ENCODE measurements around the gene SECISBP2. TPM values are rescaled to one million over a fixed set of nuclear protein-coding genes. Genes with fewer than 3 reads are reported as not detected.

The SECISBP2 gene
- total and polyA plus RNA-seq, 2 experiments from 2014 or later: 77.7 to 86.8 TPM

DNA sequence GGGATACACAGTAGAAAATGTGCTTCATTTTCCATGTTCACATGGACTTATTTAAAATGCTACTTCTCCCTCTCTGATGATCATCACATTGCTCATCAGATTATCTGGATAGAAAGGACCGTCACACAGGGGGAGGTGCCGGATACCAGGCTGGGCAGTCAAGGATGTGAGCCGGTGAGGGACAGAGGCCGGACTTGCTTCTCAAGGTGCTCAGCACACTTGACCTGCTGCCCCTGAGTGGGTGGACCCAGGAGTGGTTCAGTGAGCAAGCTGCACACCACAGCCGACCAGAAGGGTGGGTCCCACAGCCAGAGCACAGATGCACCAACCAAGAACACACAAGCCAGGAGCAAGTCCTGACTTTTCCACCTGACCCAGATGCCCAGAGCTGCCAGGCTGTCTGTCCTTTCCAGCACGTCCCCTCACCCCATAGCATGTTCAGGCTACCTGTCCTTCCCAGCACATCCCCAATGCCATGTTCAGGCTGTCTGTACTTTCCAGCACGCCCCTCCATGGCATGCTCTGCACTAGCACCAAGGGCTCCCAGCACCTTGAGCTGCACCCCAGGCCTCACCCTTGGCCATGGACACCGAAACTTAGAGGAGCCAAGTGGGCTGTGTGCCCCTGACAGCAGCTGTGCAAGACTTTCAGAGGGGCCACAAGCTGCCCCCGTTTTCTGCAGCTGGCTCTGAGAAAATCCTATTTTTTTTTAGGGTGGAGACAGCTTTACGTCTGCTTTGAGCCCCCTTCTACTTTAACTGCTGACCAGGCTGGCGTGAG, 77.8 kb downstream of the SECISBP2 start:
- no peak for TF ChIP-seq JUNB (IDR thresholded peaks at IDR 0.05; ENCODE audit: unreplicated experiment)
- TF ChIP-seq EZH2 (IDR thresholded peaks at IDR 0.05; ENCODE audit: low read depth, unreplicated experiment): no peak
- TF ChIP-seq POLR2AphosphoS5 (IDR thresholded peaks at IDR 0.05; ENCODE audit: low read depth): no peak
- TF ChIP-seq EZH2phosphoT487 (IDR thresholded peaks at IDR 0.05; ENCODE audit: unreplicated experiment): no peak
- TF ChIP-seq, protein P1, sequence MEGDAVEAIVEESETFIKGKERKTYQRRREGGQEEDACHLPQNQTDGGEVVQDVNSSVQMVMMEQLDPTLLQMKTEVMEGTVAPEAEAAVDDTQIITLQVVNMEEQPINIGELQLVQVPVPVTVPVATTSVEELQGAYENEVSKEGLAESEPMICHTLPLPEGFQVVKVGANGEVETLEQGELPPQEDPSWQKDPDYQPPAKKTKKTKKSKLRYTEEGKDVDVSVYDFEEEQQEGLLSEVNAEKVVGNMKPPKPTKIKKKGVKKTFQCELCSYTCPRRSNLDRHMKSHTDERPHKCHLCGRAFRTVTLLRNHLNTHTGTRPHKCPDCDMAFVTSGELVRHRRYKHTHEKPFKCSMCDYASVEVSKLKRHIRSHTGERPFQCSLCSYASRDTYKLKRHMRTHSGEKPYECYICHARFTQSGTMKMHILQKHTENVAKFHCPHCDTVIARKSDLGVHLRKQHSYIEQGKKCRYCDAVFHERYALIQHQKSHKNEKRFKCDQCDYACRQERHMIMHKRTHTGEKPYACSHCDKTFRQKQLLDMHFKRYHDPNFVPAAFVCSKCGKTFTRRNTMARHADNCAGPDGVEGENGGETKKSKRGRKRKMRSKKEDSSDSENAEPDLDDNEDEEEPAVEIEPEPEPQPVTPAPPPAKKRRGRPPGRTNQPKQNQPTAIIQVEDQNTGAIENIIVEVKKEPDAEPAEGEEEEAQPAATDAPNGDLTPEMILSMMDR (conservative IDR thresholded peaks at IDR 0.05; ENCODE audit: low read depth in 2 of 2): no peak
- TF ChIP-seq ETS1 (IDR thresholded peaks at IDR 0.05): no peak
- TF ChIP-seq, protein P2, sequence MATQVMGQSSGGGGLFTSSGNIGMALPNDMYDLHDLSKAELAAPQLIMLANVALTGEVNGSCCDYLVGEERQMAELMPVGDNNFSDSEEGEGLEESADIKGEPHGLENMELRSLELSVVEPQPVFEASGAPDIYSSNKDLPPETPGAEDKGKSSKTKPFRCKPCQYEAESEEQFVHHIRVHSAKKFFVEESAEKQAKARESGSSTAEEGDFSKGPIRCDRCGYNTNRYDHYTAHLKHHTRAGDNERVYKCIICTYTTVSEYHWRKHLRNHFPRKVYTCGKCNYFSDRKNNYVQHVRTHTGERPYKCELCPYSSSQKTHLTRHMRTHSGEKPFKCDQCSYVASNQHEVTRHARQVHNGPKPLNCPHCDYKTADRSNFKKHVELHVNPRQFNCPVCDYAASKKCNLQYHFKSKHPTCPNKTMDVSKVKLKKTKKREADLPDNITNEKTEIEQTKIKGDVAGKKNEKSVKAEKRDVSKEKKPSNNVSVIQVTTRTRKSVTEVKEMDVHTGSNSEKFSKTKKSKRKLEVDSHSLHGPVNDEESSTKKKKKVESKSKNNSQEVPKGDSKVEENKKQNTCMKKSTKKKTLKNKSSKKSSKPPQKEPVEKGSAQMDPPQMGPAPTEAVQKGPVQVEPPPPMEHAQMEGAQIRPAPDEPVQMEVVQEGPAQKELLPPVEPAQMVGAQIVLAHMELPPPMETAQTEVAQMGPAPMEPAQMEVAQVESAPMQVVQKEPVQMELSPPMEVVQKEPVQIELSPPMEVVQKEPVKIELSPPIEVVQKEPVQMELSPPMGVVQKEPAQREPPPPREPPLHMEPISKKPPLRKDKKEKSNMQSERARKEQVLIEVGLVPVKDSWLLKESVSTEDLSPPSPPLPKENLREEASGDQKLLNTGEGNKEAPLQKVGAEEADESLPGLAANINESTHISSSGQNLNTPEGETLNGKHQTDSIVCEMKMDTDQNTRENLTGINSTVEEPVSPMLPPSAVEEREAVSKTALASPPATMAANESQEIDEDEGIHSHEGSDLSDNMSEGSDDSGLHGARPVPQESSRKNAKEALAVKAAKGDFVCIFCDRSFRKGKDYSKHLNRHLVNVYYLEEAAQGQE (IDR thresholded peaks at IDR 0.05; ENCODE audit: unreplicated experiment): no peak
- TF ChIP-seq CREB1 (CRISPR knock-in tag; IDR thresholded peaks at IDR 0.05; ENCODE audit: low read depth): no peak
- TF ChIP-seq NANOG (IDR thresholded peaks at IDR 0.05; ENCODE audit: borderline replicate concordance): no peak
- no peak for TF ChIP-seq ZNF114 (CRISPR knock-in tag; IDR thresholded peaks at IDR 0.05)
- TF ChIP-seq, protein P3, sequence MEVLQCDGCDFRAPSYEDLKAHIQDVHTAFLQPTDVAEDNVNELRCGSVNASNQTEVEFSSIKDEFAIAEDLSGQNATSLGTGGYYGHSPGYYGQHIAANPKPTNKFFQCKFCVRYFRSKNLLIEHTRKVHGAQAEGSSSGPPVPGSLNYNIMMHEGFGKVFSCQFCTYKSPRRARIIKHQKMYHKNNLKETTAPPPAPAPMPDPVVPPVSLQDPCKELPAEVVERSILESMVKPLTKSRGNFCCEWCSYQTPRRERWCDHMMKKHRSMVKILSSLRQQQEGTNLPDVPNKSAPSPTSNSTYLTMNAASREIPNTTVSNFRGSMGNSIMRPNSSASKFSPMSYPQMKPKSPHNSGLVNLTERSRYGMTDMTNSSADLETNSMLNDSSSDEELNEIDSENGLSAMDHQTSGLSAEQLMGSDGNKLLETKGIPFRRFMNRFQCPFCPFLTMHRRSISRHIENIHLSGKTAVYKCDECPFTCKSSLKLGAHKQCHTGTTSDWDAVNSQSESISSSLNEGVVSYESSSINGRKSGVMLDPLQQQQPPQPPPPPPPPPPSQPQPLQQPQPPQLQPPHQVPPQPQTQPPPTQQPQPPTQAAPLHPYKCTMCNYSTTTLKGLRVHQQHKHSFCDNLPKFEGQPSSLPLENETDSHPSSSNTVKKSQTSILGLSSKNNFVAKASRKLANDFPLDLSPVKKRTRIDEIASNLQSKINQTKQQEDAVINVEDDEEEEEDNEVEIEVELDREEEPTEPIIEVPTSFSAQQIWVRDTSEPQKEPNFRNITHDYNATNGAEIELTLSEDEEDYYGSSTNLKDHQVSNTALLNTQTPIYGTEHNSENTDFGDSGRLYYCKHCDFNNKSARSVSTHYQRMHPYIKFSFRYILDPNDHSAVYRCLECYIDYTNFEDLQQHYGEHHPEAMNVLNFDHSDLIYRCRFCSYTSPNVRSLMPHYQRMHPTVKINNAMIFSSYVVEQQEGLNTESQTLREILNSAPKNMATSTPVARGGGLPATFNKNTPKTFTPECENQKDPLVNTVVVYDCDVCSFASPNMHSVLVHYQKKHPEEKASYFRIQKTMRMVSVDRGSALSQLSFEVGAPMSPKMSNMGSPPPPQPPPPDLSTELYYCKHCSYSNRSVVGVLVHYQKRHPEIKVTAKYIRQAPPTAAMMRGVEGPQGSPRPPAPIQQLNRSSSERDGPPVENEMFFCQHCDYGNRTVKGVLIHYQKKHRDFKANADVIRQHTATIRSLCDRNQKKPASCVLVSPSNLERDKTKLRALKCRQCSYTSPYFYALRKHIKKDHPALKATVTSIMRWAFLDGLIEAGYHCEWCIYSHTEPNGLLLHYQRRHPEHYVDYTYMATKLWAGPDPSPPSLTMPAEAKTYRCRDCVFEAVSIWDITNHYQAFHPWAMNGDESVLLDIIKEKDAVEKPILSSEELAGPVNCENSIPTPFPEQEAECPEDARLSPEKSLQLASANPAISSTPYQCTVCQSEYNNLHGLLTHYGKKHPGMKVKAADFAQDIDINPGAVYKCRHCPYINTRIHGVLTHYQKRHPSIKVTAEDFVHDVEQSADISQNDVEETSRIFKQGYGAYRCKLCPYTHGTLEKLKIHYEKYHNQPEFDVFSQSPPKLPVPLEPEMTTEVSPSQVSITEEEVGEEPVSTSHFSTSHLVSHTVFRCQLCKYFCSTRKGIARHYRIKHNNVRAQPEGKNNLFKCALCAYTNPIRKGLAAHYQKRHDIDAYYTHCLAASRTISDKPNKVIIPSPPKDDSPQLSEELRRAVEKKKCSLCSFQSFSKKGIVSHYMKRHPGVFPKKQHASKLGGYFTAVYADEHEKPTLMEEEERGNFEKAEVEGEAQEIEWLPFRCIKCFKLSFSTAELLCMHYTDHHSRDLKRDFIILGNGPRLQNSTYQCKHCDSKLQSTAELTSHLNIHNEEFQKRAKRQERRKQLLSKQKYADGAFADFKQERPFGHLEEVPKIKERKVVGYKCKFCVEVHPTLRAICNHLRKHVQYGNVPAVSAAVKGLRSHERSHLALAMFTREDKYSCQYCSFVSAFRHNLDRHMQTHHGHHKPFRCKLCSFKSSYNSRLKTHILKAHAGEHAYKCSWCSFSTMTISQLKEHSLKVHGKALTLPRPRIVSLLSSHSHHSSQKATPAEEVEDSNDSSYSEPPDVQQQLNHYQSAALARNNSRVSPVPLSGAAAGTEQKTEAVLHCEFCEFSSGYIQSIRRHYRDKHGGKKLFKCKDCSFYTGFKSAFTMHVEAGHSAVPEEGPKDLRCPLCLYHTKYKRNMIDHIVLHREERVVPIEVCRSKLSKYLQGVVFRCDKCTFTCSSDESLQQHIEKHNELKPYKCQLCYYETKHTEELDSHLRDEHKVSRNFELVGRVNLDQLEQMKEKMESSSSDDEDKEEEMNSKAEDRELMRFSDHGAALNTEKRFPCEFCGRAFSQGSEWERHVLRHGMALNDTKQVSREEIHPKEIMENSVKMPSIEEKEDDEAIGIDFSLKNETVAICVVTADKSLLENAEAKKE (CRISPR knock-in tag; IDR thresholded peaks at IDR 0.05): no peak
- no peak for TF ChIP-seq ZNF331 (CRISPR knock-in tag; IDR thresholded peaks at IDR 0.05; ENCODE audit: low read depth)
- TF ChIP-seq STAT1 (IDR thresholded peaks at IDR 0.05; ENCODE audit: unreplicated experiment): no peak
- Mint-ChIP-seq H3K4me1 (no peaks in the 10 kb centered on the region), H3K27ac (no peak overlapping the region), H3K27me3 (ENCODE audit: insufficient read depth, low read depth, poor library complexity) (peaks cover 2% of the 10 kb centered on the region), H3K4me3 (no peak overlapping the region), H3K36me3 (ENCODE audit: low read depth) (peaks cover 64% of the 10 kb centered on the region), H3K9me3 (no peaks in the 10 kb centered on the region)
- Histone ChIP-seq H3K4me2 (no peak overlapping the region), H4K20me1 (replicated peaks; ENCODE audit: insufficient read depth) (0 out of 2 replicates have a peak, but pooled peaks cover 3% of the 10 kb centered on the region), H2AFZ (no peak overlapping the region), H3K36me3 (ENCODE audit: insufficient read depth) (peaks cover 12% of the 10 kb centered on the region; the same call in 1 of the 2 replicates), H3K27ac (ENCODE audit: low read depth) (no peak overlapping the region), H3K27me3 (ENCODE audit: insufficient read depth) (no peaks in the 10 kb centered on the region), H3K79me2 (replicated peaks; ENCODE audit: insufficient read depth) (no peaks in the 10 kb centered on the region), H3K9me2 (ENCODE audit: insufficient read depth) (no peaks in the 10 kb centered on the region), H3F3A (replicated peaks; ENCODE audit: low read depth) (no peaks in the 10 kb centered on the region), H3K4me3 (no peak overlapping the region), H3K4me1 (ENCODE audit: insufficient read depth) (no peaks in the 10 kb centered on the region)
- ATAC-seq: no peak
- no peak for DNase-seq (ENCODE audit: low spot score)

Measured in GM23338 (cell line).